NCI-H2107 treated with DMSO at 0.1 percent for 48 hours (cell line): ENCODE data around the gene GRIK4.
"Not testable (repeated sequence)": the region's sequence is repeated elsewhere in the genome, so short reads cannot be mapped to it uniquely, and the experiment has no call there.

ENCODE experiments used
- DNase-seq: peaks from one replicate; lab custom pipeline; 2025; ENCODE audit not compliant: unreplicated experiment; lab: John Stamatoyannopoulos, UW

GRIK4 gene

DNA sequence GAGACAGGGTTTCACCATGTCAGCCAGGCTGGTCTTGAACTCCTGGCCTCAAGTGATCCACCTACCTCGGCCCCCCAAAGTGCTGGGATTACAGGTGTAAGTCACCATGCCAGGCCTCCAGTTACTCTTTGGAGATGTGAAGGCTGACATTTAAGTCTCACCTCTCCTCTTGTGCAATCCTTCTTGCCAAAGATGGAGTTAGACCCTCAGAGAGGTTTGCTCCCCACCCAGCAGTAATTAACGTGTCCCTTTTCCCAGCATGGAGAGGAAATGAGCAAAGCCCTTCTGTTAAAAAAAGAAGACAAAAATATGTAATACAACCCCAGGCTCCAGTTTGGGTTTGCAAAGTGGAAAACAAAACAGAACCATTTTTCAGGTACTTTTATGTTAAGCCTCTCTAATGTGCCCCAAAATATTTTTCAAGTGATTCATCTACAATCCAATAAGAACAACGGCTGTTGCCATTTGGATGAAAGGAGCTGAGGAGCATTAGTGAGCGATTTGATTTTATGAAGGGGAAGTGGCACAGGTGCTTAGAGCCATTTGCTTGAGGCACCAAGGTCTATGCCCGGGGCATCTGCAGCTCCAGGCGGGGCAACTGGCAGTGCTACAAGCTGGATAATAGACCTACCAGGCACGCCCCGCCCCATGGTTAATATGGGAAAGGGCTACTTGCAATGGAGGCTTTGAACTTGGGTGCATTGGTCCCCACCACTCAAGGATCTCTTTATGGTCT lies 57.2 kb downstream of the GRIK4 start:
- DNase-seq, result no peak

GRCh38 chr11:120569861-120570260 lies 58.3 kb downstream of the GRIK4 start:
- DNase-seq, result no peak

DNA sequence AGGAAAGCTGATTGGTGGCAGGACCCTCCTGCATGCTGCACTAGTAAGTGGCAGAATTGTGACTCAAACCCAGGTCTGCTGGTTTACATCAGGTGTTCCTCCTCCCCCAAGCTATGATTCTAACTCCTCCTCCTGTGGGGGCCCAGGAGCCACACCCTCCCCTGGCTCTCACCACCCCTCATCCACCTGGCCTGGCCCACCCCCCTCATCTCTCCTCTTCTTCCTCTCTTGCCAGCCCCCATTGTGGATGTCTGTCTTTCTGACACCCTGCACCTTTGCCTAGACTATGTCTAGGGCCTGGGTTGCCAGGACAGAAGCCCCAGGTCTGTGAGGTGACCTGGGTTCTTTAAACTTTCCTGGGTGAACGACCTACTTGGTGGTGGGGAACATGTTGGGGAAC lies 59.9 kb downstream of the GRIK4 start:
- DNase-seq, result no peak

DNA sequence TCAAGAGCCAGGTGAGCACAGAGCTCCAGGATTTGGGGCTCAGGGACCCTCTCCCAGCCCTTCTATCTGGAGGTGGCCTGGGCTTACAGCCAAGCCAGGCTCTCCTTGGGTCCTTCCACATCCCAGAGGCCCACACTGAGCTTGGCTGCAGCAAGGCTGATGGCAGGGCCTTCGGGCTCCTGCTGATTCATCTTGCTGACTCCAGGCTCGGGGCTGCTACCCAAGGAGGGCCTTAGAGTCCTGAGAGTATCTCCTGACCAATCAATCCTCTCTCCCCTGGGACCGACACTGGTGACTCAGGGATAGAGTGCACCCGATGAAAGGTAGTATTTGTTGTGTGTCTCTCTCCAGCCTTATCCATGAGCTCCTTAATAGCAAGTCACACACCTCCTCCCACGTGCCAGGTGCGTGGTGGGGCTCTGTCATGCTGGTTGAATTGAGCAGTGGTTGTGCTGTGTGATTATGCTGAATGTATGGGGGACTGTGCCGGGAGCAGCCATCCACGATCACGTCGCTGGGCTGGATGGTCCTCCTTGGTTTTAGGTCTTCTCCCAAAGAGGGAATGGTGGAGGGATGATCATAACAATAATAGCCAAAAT lies 62.3 kb downstream of the GRIK4 start:
- no peak for DNase-seq

- no peak for DNase-seq
These were observed 63.3 kb downstream of the GRIK4 start for GRCh38 chr11:120574876-120575275.

- no peak for DNase-seq
These were observed 63.9 kb downstream of the GRIK4 start for GRCh38 chr11:120575461-120575860.

DNA sequence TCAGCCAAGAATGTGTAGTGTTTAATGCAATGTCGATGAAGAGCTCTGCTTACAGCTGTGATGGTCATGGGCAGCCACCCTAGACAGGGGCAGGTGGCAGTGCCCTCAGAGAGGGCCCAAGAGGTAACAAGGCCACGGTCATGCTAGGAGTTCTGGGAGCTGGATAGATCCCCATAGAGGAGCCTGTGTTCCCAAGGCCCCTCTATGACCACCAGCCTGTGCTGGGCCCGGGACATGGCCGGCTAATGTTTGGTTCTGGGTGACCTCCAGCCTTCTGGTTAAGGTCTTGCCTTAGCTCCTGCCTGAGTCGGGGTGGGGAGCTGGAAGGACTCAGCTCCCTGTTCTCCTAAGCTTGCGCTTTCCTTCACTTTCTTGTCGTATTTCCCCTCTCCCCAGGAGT lies 65.1 kb downstream of the GRIK4 start:
- DNase-seq, result no peak

DNA sequence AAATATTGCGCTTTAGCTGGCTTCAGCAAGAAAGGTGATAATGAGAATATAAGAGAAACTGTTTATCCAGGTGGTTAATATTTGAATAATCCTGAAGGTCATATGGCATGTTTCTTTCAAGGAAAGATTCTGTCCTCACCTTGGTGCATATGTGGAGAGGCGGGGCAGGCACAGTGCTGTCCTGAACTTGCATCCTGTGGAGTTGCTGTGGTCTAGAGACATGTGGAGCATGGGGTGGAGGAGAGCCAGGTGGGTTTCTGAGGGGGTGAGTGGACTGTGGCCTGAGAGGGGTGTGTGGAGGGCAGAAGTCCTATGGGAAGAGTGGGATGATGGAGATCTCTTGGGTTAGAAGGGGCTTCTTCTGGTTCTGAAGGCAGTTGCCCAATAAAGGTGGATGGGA lies 65.5 kb downstream of the GRIK4 start:
- no peak for DNase-seq

DNA sequence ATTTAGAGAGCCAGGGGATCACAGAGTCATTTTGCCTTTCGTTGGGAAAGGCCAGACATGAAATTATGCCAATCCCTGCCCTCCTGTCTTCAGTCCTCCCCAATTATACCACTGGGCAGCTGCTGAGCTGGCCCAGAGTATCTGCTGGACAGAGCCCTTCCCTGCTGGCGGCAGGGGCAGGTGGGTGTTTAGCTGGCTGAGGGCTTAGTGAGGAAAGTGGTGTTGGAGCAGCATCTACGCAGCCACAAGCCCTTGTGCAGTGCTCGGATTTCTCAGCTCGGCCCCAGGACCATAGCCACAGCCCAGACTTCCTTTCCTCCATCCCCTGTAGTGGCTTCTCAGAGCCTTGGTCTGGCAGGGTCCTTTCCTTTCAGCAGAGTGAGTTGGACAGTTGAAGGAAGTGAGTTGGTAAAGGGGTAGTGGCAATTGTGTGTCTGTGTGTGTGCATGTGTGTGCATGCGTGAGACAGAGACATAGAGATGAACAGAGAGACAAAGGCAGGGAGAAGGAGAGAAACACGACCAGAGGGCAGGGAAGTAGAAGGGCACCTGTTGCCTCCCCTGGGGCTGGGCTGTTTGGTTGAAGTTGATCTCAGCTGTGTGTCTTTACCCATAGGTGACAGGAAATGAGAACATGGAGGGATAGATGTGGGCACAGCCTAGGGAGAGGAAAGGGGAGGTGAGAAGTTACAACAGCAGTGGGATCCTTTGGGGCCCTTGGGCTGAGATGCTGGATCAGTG lies 66.2 kb downstream of the GRIK4 start:
- no peak for DNase-seq

GRCh38 chr11:120578596-120579154 lies 67.1 kb downstream of the GRIK4 start:
- DNase-seq, result no peak

- DNase-seq, result no peak
These were observed 68.1 kb downstream of the GRIK4 start for GRCh38 chr11:120579611-120580031.

- DNase-seq, result no peak
These were observed 69.8 kb downstream of the GRIK4 start for GRCh38 chr11:120581313-120581712.

GRCh38 chr11:120582535-120582934 lies 71.0 kb downstream of the GRIK4 start:
- not testable (repeated sequence) for DNase-seq

- no peak for DNase-seq
These were observed 74.5 kb downstream of the GRIK4 start for GRCh38 chr11:120586072-120586471.

GRCh38 chr11:120586728-120587127 lies 75.2 kb downstream of the GRIK4 start:
- no peak for DNase-seq

DNA sequence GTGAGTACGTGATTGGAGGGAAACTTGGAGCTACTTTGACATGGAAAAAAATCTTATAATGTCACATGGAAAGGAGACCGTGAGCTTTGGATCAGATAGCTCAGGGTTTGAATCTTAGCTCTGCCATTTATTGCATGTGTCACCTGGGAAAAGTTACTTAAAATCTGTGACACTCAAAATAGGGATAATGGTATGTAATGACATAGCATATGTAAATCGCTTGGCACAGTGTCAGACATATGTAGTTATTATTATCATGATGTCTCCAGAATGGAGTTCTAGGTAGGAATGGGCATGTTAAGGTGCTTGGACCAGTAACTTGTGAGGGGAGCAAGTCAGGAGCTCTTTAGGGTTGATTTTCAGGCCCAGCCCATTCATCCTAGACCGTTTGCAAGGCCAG lies 75.8 kb downstream of the GRIK4 start:
- DNase-seq, result no peak

DNA sequence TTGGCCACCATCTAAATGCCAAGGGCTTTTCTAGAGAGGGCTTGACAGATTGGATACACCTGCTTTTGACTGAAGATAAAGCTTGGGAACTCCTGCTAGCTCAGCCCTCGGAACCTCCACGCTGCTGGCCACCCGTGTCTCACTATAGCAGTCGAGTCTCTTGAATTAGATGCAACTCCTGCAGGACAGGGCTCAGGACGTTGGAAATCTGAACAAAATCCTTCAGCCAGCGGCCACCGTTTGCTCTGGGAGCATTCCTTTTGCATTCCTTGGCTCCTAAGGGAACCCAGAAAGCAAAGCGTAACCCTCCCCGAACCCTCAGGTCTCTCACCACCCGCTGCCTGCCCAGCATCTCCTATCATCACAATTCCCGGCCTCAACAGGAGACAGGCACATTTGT lies 77.8 kb downstream of the GRIK4 start:
- no peak for DNase-seq

- no peak for DNase-seq
These were observed 78.9 kb downstream of the GRIK4 start for GRCh38 chr11:120590472-120590871.

- DNase-seq, result no peak
These were observed 83.2 kb downstream of the GRIK4 start for GRCh38 chr11:120594746-120595145.

DNA sequence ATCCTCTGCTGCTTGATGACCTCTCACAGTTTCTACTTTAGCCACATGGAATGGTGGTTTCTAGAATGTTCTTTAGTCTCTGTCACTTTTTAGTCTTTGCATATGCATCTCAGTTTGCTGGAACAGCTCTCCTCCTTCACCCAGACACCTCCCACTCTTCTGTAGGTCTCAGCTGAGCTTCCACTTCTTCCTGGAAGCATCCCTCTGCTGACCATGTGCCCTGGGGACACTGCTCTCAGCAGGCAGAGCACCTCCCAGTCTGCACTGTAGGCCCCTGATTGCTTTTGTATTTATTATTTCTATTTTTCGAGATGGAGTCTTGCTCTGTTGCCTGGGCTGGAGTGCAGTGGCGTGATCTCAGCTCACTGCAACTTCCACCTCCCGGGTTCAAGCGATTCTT lies 84.0 kb downstream of the GRIK4 start:
- DNase-seq, result no peak

- no peak for DNase-seq
These were observed 86.0 kb downstream of the GRIK4 start for GRCh38 chr11:120597250-120598215.
